HepG2 (cell line): ENCODE measurements around the gene SGCE. TPM values are rescaled to one million over a fixed set of nuclear protein-coding genes. Genes with fewer than 3 reads are reported as not detected.
A peak's percentile ranks its signal among the peaks of the same experiment; 100 is the strongest.

ENCODE experiments used
- BRF2 ChIP-seq: sonication (generic); formaldehyde crosslinking; IDR thresholded peaks from 2 replicates; pipeline ENCODE4 v1.8.1; 2022; ENCODE audit warnings: mild to moderate bottlenecking, missing genetic modification reagents
- CREM ChIP-seq, 2 experiments: sonication (generic) in 1 of 2; formaldehyde crosslinking in 1 of 2; IDR thresholded peaks; 2 replicates each; pipeline versions ENCODE4 v1.4.0 to v1.6.1; 2016 to 2020; ENCODE audit warnings: antibody characterized with exemption in 1 of 2, mild to moderate bottlenecking in 1 of 2, missing genetic modification reagents in 1 of 2
- ERF ChIP-seq: IDR thresholded peaks from 2 replicates; pipeline ENCODE4 v1.6.1; 2018; ENCODE audit warnings: missing biosample characterization, missing genetic modification reagents
- FOXK2 ChIP-seq: fragments of 450-650 bp; IDR thresholded peaks from 2 replicates; pipeline ENCODE4 v1.6.1; 2016
- GMEB1 ChIP-seq: sonication (generic); formaldehyde crosslinking; IDR thresholded peaks from 2 replicates; pipeline ENCODE4 v1.5.1; 2020; ENCODE audit warnings: missing genetic modification reagents, mild to moderate bottlenecking, borderline replicate concordance
- JUN ChIP-seq: sonication (generic); formaldehyde crosslinking; IDR thresholded peaks from 2 replicates; pipeline ENCODE4 v1.4.0; 2020; ENCODE audit warnings: mild to moderate bottlenecking, missing genetic modification reagents
- MAF1 ChIP-seq: sonication (generic); formaldehyde crosslinking; IDR thresholded peaks from 2 replicates; pipeline ENCODE4 v1.5.0; 2020; ENCODE audit warnings: missing genetic modification reagents, borderline replicate concordance
- MIXL1 ChIP-seq: IDR thresholded peaks from 2 replicates; pipeline ENCODE4 v1.6.1; 2016
- NCOR1 ChIP-seq: fragments of 200-600 bp; sonication (generic); IDR thresholded peaks from 2 replicates; pipeline ENCODE4 v1.7.0; 2017; ENCODE audit warnings: antibody characterized with exemption, low read length, borderline replicate concordance
- NFYB ChIP-seq: sonication (generic); formaldehyde crosslinking; IDR thresholded peaks from 2 replicates; pipeline ENCODE4 v1.4.0; 2020; ENCODE audit warnings: missing genetic modification reagents
- PHF20 ChIP-seq: sonication (generic); formaldehyde crosslinking; IDR thresholded peaks from 2 replicates; pipeline ENCODE4 v1.5.0; 2020; ENCODE audit warnings: mild to moderate bottlenecking, missing genetic modification reagents
- SPEN ChIP-seq: sonication (generic); formaldehyde crosslinking; IDR thresholded peaks from 2 replicates; pipeline ENCODE4 v1.5.1; 2020; ENCODE audit warnings: low read depth, mild to moderate bottlenecking, missing genetic modification reagents
- TCF7 ChIP-seq: sonication (generic); IDR thresholded peaks from 2 replicates; pipeline ENCODE4 v1.6.1; 2016; ENCODE audit warnings: antibody characterized with exemption, low read depth
- TOE1 ChIP-seq: sonication (generic); formaldehyde crosslinking; IDR thresholded peaks from 2 replicates; pipeline ENCODE4 v1.4.0; 2020; ENCODE audit warnings: mild to moderate bottlenecking, missing genetic modification reagents
- ZBTB14 ChIP-seq: sonication (generic); formaldehyde crosslinking; IDR thresholded peaks from 2 replicates; pipeline ENCODE4 v1.4.0; 2020; ENCODE audit warnings: missing genetic modification reagents
- ZMAT5 ChIP-seq: sonication (generic); formaldehyde crosslinking; IDR thresholded peaks from 2 replicates; pipeline ENCODE4 v1.5.0; 2020; ENCODE audit warnings: mild to moderate bottlenecking, low read depth, missing genetic modification reagents, borderline replicate concordance
- ZNF121 ChIP-seq: sonication (generic); formaldehyde crosslinking; IDR thresholded peaks from 2 replicates; pipeline ENCODE4 v1.5.0; 2020; ENCODE audit warnings: mild to moderate bottlenecking, missing genetic modification reagents
- ZNF577 ChIP-seq: sonication (generic); formaldehyde crosslinking; IDR thresholded peaks from 2 replicates; pipeline ENCODE4 v1.4.0; 2020; ENCODE audit warnings: mild to moderate bottlenecking, low read depth, missing genetic modification reagents, borderline replicate concordance
- ZNF616 ChIP-seq: sonication (generic); formaldehyde crosslinking; IDR thresholded peaks from 2 replicates; pipeline ENCODE4 v1.5.0; 2020; ENCODE audit warnings: low read depth, mild to moderate bottlenecking, missing genetic modification reagents
- ZNF790 ChIP-seq: sonication (generic); formaldehyde crosslinking; IDR thresholded peaks from 2 replicates; pipeline ENCODE4 v1.8.0; 2022; ENCODE audit warnings: missing genetic modification reagents, mild to moderate bottlenecking, borderline replicate concordance
- ZNF850 ChIP-seq: sonication (generic); formaldehyde crosslinking; conservative IDR thresholded peaks from 2 replicates; pipeline ENCODE4 v1.9.0; 2021; ENCODE audit warnings: mild to moderate bottlenecking, missing genetic modification reagents
- ZSCAN5A ChIP-seq: sonication (generic); formaldehyde crosslinking; IDR thresholded peaks from 2 replicates; pipeline ENCODE4 v1.8.0; 2022; ENCODE audit warnings: mild to moderate bottlenecking, missing genetic modification reagents, borderline replicate concordance
- polyA plus RNA-seq, 8 experiments: library from polyadenylated mRNA; depleted of rRNA in 3 of 8; stranded (reverse) in 7 of 8; unstranded in 1 of 8; fragments of >200 nt; fragmentation: Illumina TruSeq in 4 of 8; extraction: Trizol in 4 of 8; gene quantifications; 2 replicates each; pipeline versions ENCODE4 v1.2.1 to v1.2.3, GENCODE V29; 2011 to 2016; ENCODE audit warnings: low read depth in 4 of 8, missing spikeins in 1 of 8, mixed read lengths in 1 of 8; ENCODE audit not compliant: insufficient read depth in 1 of 8
- total RNA-seq, 5 experiments: library from RNA; depleted of rRNA; stranded (reverse); fragments of >200 nt; fragmentation: Illumina TruSeq; extraction: Trizol; gene quantifications; 2 replicates each; pipeline ENCODE4 v1.2.3, GENCODE V29; 2016; ENCODE audit warnings: low read depth in 1 of 5

SGCE gene
- total and polyA plus RNA-seq, 2 of the 13 experiments (the other 11 are each of a cell fraction or from before 2014, with no cell fraction given): 52.3 to 71.1 TPM

- no peak for TF ChIP-seq GMEB1 (CRISPR knock-in tag)
- TF ChIP-seq NFYB (CRISPR knock-in tag): no peak
- no peak for TF ChIP-seq ZNF790 (CRISPR knock-in tag)
- no peak for TF ChIP-seq ZSCAN5A
- no peak for TF ChIP-seq CREM (IDR thresholded peaks at IDR 0.05)
- no peak for TF ChIP-seq CREM (CRISPR knock-in tag; IDR thresholded peaks at IDR 0.05)
- TF ChIP-seq SPEN (CRISPR knock-in tag): no peak
- TF ChIP-seq ZBTB14 (CRISPR knock-in tag): peak; percentile 52; the same call in 1 of the 2 replicates
- TF ChIP-seq PHF20 (CRISPR knock-in tag): no peak
- no peak for TF ChIP-seq MIXL1 (CRISPR knock-in tag)
- no peak for TF ChIP-seq BRF2 (CRISPR knock-in tag)
- no peak for TF ChIP-seq NCOR1
- TF ChIP-seq TCF7: no peak
- TF ChIP-seq ZNF616 (CRISPR knock-in tag): no peak
- no peak for TF ChIP-seq TOE1 (CRISPR knock-in tag)
- TF ChIP-seq ERF (CRISPR knock-in tag): no peak
- TF ChIP-seq JUN (CRISPR knock-in tag): no peak
- no peak for TF ChIP-seq FOXK2
- no peak for TF ChIP-seq ZNF850 (CRISPR knock-in tag)
- TF ChIP-seq ZNF121 (CRISPR knock-in tag): no peak
- no peak for TF ChIP-seq ZNF577 (CRISPR knock-in tag)
- TF ChIP-seq ZMAT5 (CRISPR knock-in tag): no peak
- no peak for TF ChIP-seq MAF1 (CRISPR knock-in tag)
These were observed 2.1 kb upstream of the SGCE start (continued) for GRCh38 chr7:94657771-94658693.
